Measurements from ENCODE around the gene LIAS. TPM values are rescaled to one million over a fixed set of nuclear protein-coding genes. Genes with fewer than 3 reads are reported as not detected.

LIAS gene
- total and polyA plus RNA-seq, 3 donors from 2014 or later: 24.0 to 59.0 (median 31.1) TPM

- no peaks in the 10 kb centered on the region for H3K36me3 ChIP-seq (ENCODE audit: low read depth, missing control alignments)
- H3K4me3 ChIP-seq: no peak overlapping the region
- DNase-seq: no peak
- WGBS, 2 donors: 87 to 100% methylated on average over 1 of the region's 1 CpG
- no peak for TF ChIP-seq POLR2A (IDR thresholded peaks at IDR 0.05)
- no peak for TF ChIP-seq CTCF (IDR thresholded peaks at IDR 0.05)
- intact Hi-C loops (cut with DNase I; ENCODE audit: low total_unique reads): no loop called here
- H3K27me3 ChIP-seq: no peaks in the 10 kb centered on the region
- no peaks in the 10 kb centered on the region for H3K4me1 ChIP-seq
- H3K9me3 ChIP-seq: no peaks in the 10 kb centered on the region
- H3K27ac ChIP-seq: no peak overlapping the region
Observed at GRCh38 chr4:39426728-39427127, 32.1 kb upstream of the LIAS start.

- no peak for DNase-seq
- intact Hi-C loops (cut with DNase I; ENCODE audit: low total_unique reads): no loop called here
- Histone ChIP-seq H3K4me1 (no peaks in the 10 kb centered on the region), H3K9me3 (no peaks in the 10 kb centered on the region), H3K27ac (no peak overlapping the region), H3K4me3 (no peak overlapping the region), H3K36me3 (ENCODE audit: low read depth, missing control alignments) (no peaks in the 10 kb centered on the region), H3K27me3 (no peaks in the 10 kb centered on the region)
- TF ChIP-seq CTCF (IDR thresholded peaks at IDR 0.05) (no peak), POLR2A (IDR thresholded peaks at IDR 0.05) (no peak)
- WGBS, 2 donors: 74 to 78% methylated on average over 10 of the region's 10 CpGs
Observed at GRCh38 chr4:39427520-39428114, 31.2 kb upstream of the LIAS start.

- intact Hi-C loops (cut with DNase I; ENCODE audit: low total_unique reads): no loop called here
- H3K4me3 ChIP-seq: no peak overlapping the region
- no peak overlapping the region for H3K27ac ChIP-seq
- no peak for TF ChIP-seq CTCF (IDR thresholded peaks at IDR 0.05)
- TF ChIP-seq POLR2A (IDR thresholded peaks at IDR 0.05): no peak
- H3K36me3 ChIP-seq (ENCODE audit: low read depth, missing control alignments): no peaks in the 10 kb centered on the region
- no peak for DNase-seq
- H3K4me1 ChIP-seq: no peaks in the 10 kb centered on the region
- H3K9me3 ChIP-seq: no peaks in the 10 kb centered on the region
- H3K27me3 ChIP-seq: no peaks in the 10 kb centered on the region
- 67 to 83% methylated on average over 4 of the region's 4 CpGs for WGBS, 2 donors
Observed at GRCh38 chr4:39429476-39430334, 29.2 kb upstream of the LIAS start.

- 94 to 98% methylated on average over 11 of the region's 11 CpGs for WGBS, 2 donors
- H3K4me3 ChIP-seq: no peak overlapping the region
- no peak for TF ChIP-seq CTCF (IDR thresholded peaks at IDR 0.05)
- no peak for TF ChIP-seq POLR2A (IDR thresholded peaks at IDR 0.05)
- H3K4me1 ChIP-seq: no peaks in the 10 kb centered on the region
- intact Hi-C loops (cut with DNase I; ENCODE audit: low total_unique reads): no loop called here
- H3K36me3 ChIP-seq (ENCODE audit: low read depth, missing control alignments): no peaks in the 10 kb centered on the region
- H3K27ac ChIP-seq: no peak overlapping the region
- no peaks in the 10 kb centered on the region for H3K27me3 ChIP-seq
- DNase-seq: no peak
- H3K9me3 ChIP-seq: no peaks in the 10 kb centered on the region
Observed at GRCh38 chr4:39433878-39434492, 24.9 kb upstream of the LIAS start.

Measured in testis (tissue), 3 donors.